PFSK-1 (cell line): ENCODE measurements around the gene NKAIN2.

Experiments
- POLR2AphosphoS5 ChIP-seq: IDR thresholded peaks from 2 replicates; pipeline ENCODE4 v1.6.1; 2012; ENCODE audit warnings: low read depth, mild to moderate bottlenecking, control low read depth, low read length, moderate library complexity
- SIN3A ChIP-seq: IDR thresholded peaks from 2 replicates; pipeline ENCODE4 v1.6.1; 2012; ENCODE audit warnings: mild to moderate bottlenecking, low read length, moderate library complexity, borderline replicate concordance; ENCODE audit not compliant: insufficient read depth
- TAF1 ChIP-seq: IDR thresholded peaks from 2 replicates; pipeline ENCODE4 v1.6.1; 2012; ENCODE audit warnings: low read length, control low read depth, borderline replicate concordance; ENCODE audit not compliant: insufficient read depth
- TF ChIP-seq, protein P1 (sequence below), 2 experiments: IDR thresholded peaks; 2 replicates each; pipeline versions ENCODE4 v1.6.1 to v1.8.0; 2011 to 2012; ENCODE audit warnings: low read depth in 2 of 2, low read length in 2 of 2, control low read depth in 1 of 2, inconsistent platforms in 1 of 2, mild to moderate bottlenecking in 1 of 2, moderate library complexity in 1 of 2; ENCODE audit not compliant: insufficient read depth in 1 of 2

DNA sequence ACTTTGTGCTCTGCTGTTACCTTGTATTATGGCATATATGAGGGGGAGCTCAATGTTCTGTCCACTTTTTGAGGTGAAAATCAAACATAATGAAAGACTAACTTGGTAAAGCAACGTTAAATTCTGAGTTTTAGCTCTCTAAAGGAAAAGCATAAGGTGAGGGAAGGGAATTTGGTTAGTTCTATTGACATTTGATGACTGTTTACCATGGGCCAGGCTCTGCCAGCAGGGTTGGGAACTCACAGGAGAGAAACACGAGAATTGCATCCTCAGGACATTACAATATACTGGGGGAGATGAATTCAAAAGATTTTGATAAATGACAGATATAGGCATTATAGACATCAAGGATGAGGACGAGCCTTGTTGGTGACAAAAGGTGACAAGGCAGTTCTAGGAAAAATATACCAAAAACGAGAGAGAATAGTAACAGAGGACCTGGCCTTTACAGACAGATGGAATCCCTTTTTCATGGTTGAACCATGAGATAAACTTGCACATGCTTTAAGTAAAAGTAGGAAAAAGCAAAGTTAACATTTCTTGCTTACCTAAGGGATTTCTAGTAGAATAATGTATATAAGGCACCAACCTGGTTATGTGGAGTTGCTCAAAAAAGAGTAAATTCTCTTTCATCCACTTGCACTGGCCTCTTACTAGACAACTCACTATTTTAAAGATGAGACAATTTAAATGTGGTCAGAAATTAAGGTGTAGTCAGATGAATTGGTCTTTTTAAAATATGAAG lies 191.4 kb downstream of the NKAIN2 start:
- TF ChIP-seq TAF1 (no peak), SIN3A (no peak), POLR2AphosphoS5 (no peak)
- TF ChIP-seq, protein P1, sequence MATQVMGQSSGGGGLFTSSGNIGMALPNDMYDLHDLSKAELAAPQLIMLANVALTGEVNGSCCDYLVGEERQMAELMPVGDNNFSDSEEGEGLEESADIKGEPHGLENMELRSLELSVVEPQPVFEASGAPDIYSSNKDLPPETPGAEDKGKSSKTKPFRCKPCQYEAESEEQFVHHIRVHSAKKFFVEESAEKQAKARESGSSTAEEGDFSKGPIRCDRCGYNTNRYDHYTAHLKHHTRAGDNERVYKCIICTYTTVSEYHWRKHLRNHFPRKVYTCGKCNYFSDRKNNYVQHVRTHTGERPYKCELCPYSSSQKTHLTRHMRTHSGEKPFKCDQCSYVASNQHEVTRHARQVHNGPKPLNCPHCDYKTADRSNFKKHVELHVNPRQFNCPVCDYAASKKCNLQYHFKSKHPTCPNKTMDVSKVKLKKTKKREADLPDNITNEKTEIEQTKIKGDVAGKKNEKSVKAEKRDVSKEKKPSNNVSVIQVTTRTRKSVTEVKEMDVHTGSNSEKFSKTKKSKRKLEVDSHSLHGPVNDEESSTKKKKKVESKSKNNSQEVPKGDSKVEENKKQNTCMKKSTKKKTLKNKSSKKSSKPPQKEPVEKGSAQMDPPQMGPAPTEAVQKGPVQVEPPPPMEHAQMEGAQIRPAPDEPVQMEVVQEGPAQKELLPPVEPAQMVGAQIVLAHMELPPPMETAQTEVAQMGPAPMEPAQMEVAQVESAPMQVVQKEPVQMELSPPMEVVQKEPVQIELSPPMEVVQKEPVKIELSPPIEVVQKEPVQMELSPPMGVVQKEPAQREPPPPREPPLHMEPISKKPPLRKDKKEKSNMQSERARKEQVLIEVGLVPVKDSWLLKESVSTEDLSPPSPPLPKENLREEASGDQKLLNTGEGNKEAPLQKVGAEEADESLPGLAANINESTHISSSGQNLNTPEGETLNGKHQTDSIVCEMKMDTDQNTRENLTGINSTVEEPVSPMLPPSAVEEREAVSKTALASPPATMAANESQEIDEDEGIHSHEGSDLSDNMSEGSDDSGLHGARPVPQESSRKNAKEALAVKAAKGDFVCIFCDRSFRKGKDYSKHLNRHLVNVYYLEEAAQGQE (IDR thresholded peaks at IDR 0.05; ENCODE audit: insufficient read depth in 1 of 2, low read depth in 2 of 2, low read length in 2 of 2) = no peak
